ENCODE measurements around the gene MPDZ.

DNA sequence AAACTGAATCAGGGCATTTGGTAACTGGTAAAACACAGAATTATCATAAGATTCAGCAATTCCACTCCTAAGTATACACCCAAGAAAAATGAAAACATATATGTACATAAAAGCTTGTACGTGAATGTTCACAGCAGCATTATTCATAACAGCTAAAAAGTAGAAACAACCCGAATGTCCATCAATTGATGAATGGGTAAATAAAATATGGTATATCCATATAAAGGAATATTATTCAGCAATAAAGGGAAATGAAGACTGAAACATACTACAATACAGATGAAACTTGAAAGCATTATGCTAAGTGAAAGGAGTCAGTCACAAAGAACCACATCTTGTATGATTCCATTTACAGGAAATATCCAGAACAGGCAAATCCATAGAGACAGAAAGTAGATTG, 65.5 kb downstream of the MPDZ start:
- no peak for TF ChIP-seq ZNF76 (tag by site-specific recombination; IDR thresholded peaks at IDR 0.05; ENCODE audit: borderline replicate concordance, low read depth)
- TF ChIP-seq MYNN (tag by site-specific recombination; IDR thresholded peaks at IDR 0.05; ENCODE audit: borderline replicate concordance) = no peak
- TF ChIP-seq, protein P1, sequence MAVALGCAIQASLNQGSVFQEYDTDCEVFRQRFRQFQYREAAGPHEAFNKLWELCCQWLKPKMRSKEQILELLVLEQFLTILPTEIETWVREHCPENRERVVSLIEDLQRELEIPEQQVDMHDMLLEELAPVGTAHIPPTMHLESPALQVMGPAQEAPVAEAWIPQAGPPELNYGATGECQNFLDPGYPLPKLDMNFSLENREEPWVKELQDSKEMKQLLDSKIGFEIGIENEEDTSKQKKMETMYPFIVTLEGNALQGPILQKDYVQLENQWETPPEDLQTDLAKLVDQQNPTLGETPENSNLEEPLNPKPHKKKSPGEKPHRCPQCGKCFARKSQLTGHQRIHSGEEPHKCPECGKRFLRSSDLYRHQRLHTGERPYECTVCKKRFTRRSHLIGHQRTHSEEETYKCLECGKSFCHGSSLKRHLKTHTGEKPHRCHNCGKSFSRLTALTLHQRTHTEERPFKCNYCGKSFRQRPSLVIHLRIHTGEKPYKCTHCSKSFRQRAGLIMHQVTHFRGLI (tag by site-specific recombination; IDR thresholded peaks at IDR 0.05) = no peak
- TF ChIP-seq ZSCAN16 (tag by site-specific recombination; IDR thresholded peaks at IDR 0.05) = no peak
- TF ChIP-seq ZNF211 (tag by site-specific recombination; IDR thresholded peaks at IDR 0.05; ENCODE audit: low read depth) = no peak
- TF ChIP-seq ZNF114 (tag by site-specific recombination; IDR thresholded peaks at IDR 0.05) = no peak
- TF ChIP-seq SALL2 (tag by site-specific recombination; IDR thresholded peaks at IDR 0.05; ENCODE audit: borderline replicate concordance) = no peak
